Cardiac fibroblast (primary cell): ENCODE data around the gene RAB4B.

Experiments used
- DNase-seq, 2 donors: peaks; one replicate each; pipeline versions ENCODE4 v3.0.0 to v3.0.0-alpha.2; 2010; ENCODE audit warnings: low read depth in 2 of 2
- H3K4me3 ChIP-seq, 2 donors: replicated peaks in 1 of 2; 1 replicate in 1 of 2; 2 replicates in 1 of 2; pipeline ENCODE4 v1.5.1; 2011; ENCODE audit warnings: low read depth in 2 of 2, low read length in 2 of 2, mild to moderate bottlenecking in 2 of 2, moderate library complexity in 1 of 2
- CTCF ChIP-seq: IDR thresholded peaks from one replicate; pipeline ENCODE4 v1.5.1; 2011; ENCODE audit warnings: low read depth, mild to moderate bottlenecking, low read length, inconsistent platforms

The RAB4B gene

GRCh38 chr19:40797963-40798682, 20.1 kb downstream of the RAB4B start:
- peak; percentile 47 for TF ChIP-seq CTCF
- DNase-seq: peak; percentile 53 to 68
- peak overlapping the region; percentile 45 to 86 for H3K4me3 ChIP-seq

- no peak for TF ChIP-seq CTCF
- DNase-seq: peak; percentile 100
- H3K4me3 ChIP-seq: peak within 1 kb of the TSS; percentile 86 to 91
Measured at GRCh38 chr19:40798683-40799557, 20.9 kb downstream of the RAB4B start, which contains the start of gene EGLN2. EGLN2 (plus strand) TSS chr19:40799191; CDS start chr19:40800573, 1,382 bp downstream.

- no peak for TF ChIP-seq CTCF
- peak overlapping the region; percentile 86 to 91 for H3K4me3 ChIP-seq
- DNase-seq: peak in 1 of 2 donors; percentile 59
Measured at GRCh38 chr19:40799558-40800338, 21.7 kb downstream of the RAB4B start.

GRCh38 chr19:40800339-40800996, 22.4 kb downstream of the RAB4B start:
- H3K4me3 ChIP-seq: peak overlapping the region; percentile 86 to 91
- no peak for DNase-seq
- no peak for TF ChIP-seq CTCF

- H3K4me3 ChIP-seq: peak overlapping the region; percentile 86 to 91
- no peak for DNase-seq
- TF ChIP-seq CTCF: no peak
Measured at GRCh38 chr19:40800997-40801377, 22.9 kb downstream of the RAB4B start.
